ENCODE results near the gene MZB1.
A peak's percentile ranks its signal among the peaks of the same experiment; 100 is the strongest.

Gene MZB1

DNA sequence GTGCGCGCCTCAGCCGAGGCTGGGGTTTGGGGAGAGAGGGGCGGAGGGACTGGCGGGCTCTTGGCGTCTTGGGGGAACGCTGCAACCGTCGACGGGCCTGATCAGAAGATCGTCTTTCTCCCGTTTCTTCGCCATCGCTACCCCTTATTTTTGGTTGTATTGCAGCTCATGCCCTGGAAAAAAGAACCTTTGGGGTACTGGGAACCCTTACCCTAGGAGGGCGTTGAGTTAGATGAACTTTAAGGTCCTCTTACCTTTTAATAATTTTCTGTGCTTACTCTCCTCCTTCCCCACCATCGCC lies 47.3 kb downstream of the MZB1 start:
- DNase-seq (ENCODE audit: extremely low read depth, insufficient read length), result no peak
- H3K36me3 ChIP-seq (ENCODE audit: control insufficient read depth, insufficient read depth, low read length), result no peaks in the 10 kb centered on the region; the same call in 1 of the 2 replicates
- H3K4me3 ChIP-seq (replicated peaks; ENCODE audit: low read depth, low read length), result peak overlapping the region; percentile 99
- no peaks in the 10 kb centered on the region for H3K27me3 ChIP-seq (replicated peaks; ENCODE audit: control insufficient read depth, insufficient read depth, low read length)
- TF ChIP-seq, protein P1, sequence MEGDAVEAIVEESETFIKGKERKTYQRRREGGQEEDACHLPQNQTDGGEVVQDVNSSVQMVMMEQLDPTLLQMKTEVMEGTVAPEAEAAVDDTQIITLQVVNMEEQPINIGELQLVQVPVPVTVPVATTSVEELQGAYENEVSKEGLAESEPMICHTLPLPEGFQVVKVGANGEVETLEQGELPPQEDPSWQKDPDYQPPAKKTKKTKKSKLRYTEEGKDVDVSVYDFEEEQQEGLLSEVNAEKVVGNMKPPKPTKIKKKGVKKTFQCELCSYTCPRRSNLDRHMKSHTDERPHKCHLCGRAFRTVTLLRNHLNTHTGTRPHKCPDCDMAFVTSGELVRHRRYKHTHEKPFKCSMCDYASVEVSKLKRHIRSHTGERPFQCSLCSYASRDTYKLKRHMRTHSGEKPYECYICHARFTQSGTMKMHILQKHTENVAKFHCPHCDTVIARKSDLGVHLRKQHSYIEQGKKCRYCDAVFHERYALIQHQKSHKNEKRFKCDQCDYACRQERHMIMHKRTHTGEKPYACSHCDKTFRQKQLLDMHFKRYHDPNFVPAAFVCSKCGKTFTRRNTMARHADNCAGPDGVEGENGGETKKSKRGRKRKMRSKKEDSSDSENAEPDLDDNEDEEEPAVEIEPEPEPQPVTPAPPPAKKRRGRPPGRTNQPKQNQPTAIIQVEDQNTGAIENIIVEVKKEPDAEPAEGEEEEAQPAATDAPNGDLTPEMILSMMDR (IDR thresholded peaks at IDR 0.05; ENCODE audit: insufficient read depth, low read length, poor library complexity, severe bottlenecking), result no peak

GRCh38 chr5:139341689-139342422 lies 47.9 kb downstream of the MZB1 start, which contains the start of gene PAIP2:
PAIP2 (plus strand) TSS chr5:139341854; CDS start chr5:139363785, 21,931 bp downstream.
- Histone ChIP-seq H3K36me3 (ENCODE audit: control insufficient read depth, insufficient read depth, low read length) (no peaks in the 10 kb centered on the region; the same call in 1 of the 2 replicates), H3K27me3 (replicated peaks; ENCODE audit: control insufficient read depth, insufficient read depth, low read length) (no peaks in the 10 kb centered on the region), H3K4me3 (replicated peaks; ENCODE audit: low read depth, low read length) (peak within 1 kb of the TSS; percentile 99)
- TF ChIP-seq, protein P1 (IDR thresholded peaks at IDR 0.05; ENCODE audit: insufficient read depth, low read length, poor library complexity, severe bottlenecking), result peak; percentile 92
- DNase-seq (ENCODE audit: extremely low read depth, insufficient read length), result peak; percentile 95

GRCh38 chr5:139341187-139341688 lies 48.5 kb downstream of the MZB1 start:
- Histone ChIP-seq H3K36me3 (ENCODE audit: control insufficient read depth, insufficient read depth, low read length) (no peaks in the 10 kb centered on the region; the same call in 1 of the 2 replicates), H3K4me3 (replicated peaks; ENCODE audit: low read depth, low read length) (peak overlapping the region; percentile 99), H3K27me3 (replicated peaks; ENCODE audit: control insufficient read depth, insufficient read depth, low read length) (no peaks in the 10 kb centered on the region)
- TF ChIP-seq, protein P1 (IDR thresholded peaks at IDR 0.05; ENCODE audit: insufficient read depth, low read length, poor library complexity, severe bottlenecking), result no peak
- no peak for DNase-seq (ENCODE audit: extremely low read depth, insufficient read length)

GRCh38 chr5:139340051-139340450 lies 49.7 kb downstream of the MZB1 start:
- no peaks in the 10 kb centered on the region for H3K27me3 ChIP-seq (replicated peaks; ENCODE audit: control insufficient read depth, insufficient read depth, low read length)
- TF ChIP-seq, protein P1 (IDR thresholded peaks at IDR 0.05; ENCODE audit: insufficient read depth, low read length, poor library complexity, severe bottlenecking), result no peak
- H3K4me3 ChIP-seq (replicated peaks; ENCODE audit: low read depth, low read length), result no peak overlapping the region
- no peaks in the 10 kb centered on the region; the same call in 1 of the 2 replicates for H3K36me3 ChIP-seq (ENCODE audit: control insufficient read depth, insufficient read depth, low read length)
- DNase-seq (ENCODE audit: extremely low read depth, insufficient read length), result peak; percentile 29
